Neutrophil (primary cell): Measurements from ENCODE around the gene ASIC4.

Source experiments
- H3K27ac ChIP-seq: fragments of 200-600 bp; sonication (generic); 2 replicates; pipeline ENCODE4 v1.5.1; 2016; ENCODE audit warnings: mild to moderate bottlenecking, moderate library complexity
- H3K27me3 ChIP-seq: fragments of 200-600 bp; sonication (generic); 2 replicates; pipeline ENCODE4 v1.6.0; 2016; ENCODE audit warnings: mild to moderate bottlenecking
- H3K36me3 ChIP-seq: fragments of 200-600 bp; sonication (generic); 2 replicates; pipeline ENCODE4 v1.5.1; 2017
- H3K4me1 ChIP-seq, 2 experiments: fragments of 200-600 bp in 1 of 2; sonication (generic) in 1 of 2; 1 replicate in 1 of 2; 2 replicates in 1 of 2; pipeline versions ENCODE4 v1.5.1 to v1.6.1; 2013 to 2016; ENCODE audit warnings: low read depth in 1 of 2, low read length in 1 of 2, mild to moderate bottlenecking in 1 of 2, moderate library complexity in 1 of 2; ENCODE audit not compliant: control insufficient read depth in 1 of 2, insufficient read depth in 1 of 2
- H3K4me3 ChIP-seq, 2 experiments: fragments of 200-600 bp in 1 of 2; sonication (generic) in 1 of 2; 1 replicate in 1 of 2; 2 replicates in 1 of 2; pipeline ENCODE4 v1.5.1; 2013 to 2016; ENCODE audit warnings: low read depth in 1 of 2, low read length in 1 of 2, mild to moderate bottlenecking in 1 of 2, moderate library complexity in 1 of 2
- H3K9me3 ChIP-seq: fragments of 200-600 bp; sonication (generic); 2 replicates; pipeline ENCODE4 v1.5.1; 2016
- CTCF ChIP-seq: fragments of 200-600 bp; sonication (generic); IDR thresholded peaks from 2 replicates; pipeline ENCODE4 v1.5.1; 2016; ENCODE audit warnings: antibody characterized with exemption

ASIC4 gene

GRCh38 chr2:219561179-219562048, 47.1 kb downstream of the ASIC4 start:
- TF ChIP-seq CTCF = no peak
- Histone ChIP-seq H3K4me3 (no peak overlapping the region), H3K27me3 (peaks cover 5% of the 10 kb centered on the region), H3K27ac (no peak overlapping the region), H3K36me3 (no peaks in the 10 kb centered on the region), H3K4me1 (no peaks in the 10 kb centered on the region), H3K9me3 (no peaks in the 10 kb centered on the region)

GRCh38 chr2:219562049-219563020, 48.1 kb downstream of the ASIC4 start:
- no peak for TF ChIP-seq CTCF
- Histone ChIP-seq H3K36me3 (no peaks in the 10 kb centered on the region), H3K9me3 (no peaks in the 10 kb centered on the region), H3K27ac (no peak overlapping the region), H3K4me3 (no peak overlapping the region), H3K27me3 (peaks cover 7% of the 10 kb centered on the region), H3K4me1 (no peaks in the 10 kb centered on the region)

- no peaks in the 10 kb centered on the region for H3K36me3 ChIP-seq
- H3K4me3 ChIP-seq = no peak overlapping the region
- no peak for TF ChIP-seq CTCF
- peaks cover 17% of the 10 kb centered on the region for H3K27me3 ChIP-seq
- no peaks in the 10 kb centered on the region for H3K9me3 ChIP-seq
- no peak overlapping the region for H3K27ac ChIP-seq
- no peaks in the 10 kb centered on the region for H3K4me1 ChIP-seq
These were observed 49.1 kb downstream of the ASIC4 start for GRCh38 chr2:219563271-219563928.

- H3K36me3 ChIP-seq = no peaks in the 10 kb centered on the region
- H3K27me3 ChIP-seq = peaks cover 37% of the 10 kb centered on the region
- no peak for TF ChIP-seq CTCF
- no peak overlapping the region for H3K4me3 ChIP-seq
- no peaks in the 10 kb centered on the region for H3K9me3 ChIP-seq
- H3K27ac ChIP-seq = no peak overlapping the region
- no peaks in the 10 kb centered on the region for H3K4me1 ChIP-seq
These were observed 51.1 kb downstream of the ASIC4 start for GRCh38 chr2:219565130-219566080.
